Measurements from ENCODE around the gene BCL2L1. TPM values are rescaled to one million over a fixed set of nuclear protein-coding genes. Genes with fewer than 3 reads are reported as not detected.

Gene BCL2L1
- total RNA-seq, 2 experiments from 2014 or later = 87.9 to 89.2 TPM

- no peak overlapping the region for H3K4me3 Mint-ChIP-seq
- DNase-seq = no peak
- CTCF ChIA-PET = interaction anchor here (0.6 to 1.6 kb wide), 3 partner anchors 18 to 69 kb away, joined by 3 to 5 read pairs (median 4); no protein-coding TSS in a partner anchor
- H3K27me3 Mint-ChIP-seq (ENCODE audit: low read depth) = no peaks in the 10 kb centered on the region
- no peak overlapping the region for H3K27ac Mint-ChIP-seq
- intact Hi-C loops (cut with micrococcal nuclease) = no loop called here
- H3K9me3 Mint-ChIP-seq = no peaks in the 10 kb centered on the region
- peaks cover 61% of the 10 kb centered on the region for H3K36me3 Mint-ChIP-seq (ENCODE audit: low read depth)
- H3K4me1 Mint-ChIP-seq (ENCODE audit: low read depth) = peaks cover 89% of the 10 kb centered on the region
Measured at GRCh38 chr20:31682352-31682751, 40.3 kb downstream of the BCL2L1 start.

GRCh38 chr20:31681769-31682168, 40.9 kb downstream of the BCL2L1 start:
- Mint-ChIP-seq H3K9me3 (no peaks in the 10 kb centered on the region), H3K36me3 (ENCODE audit: low read depth) (peaks cover 58% of the 10 kb centered on the region), H3K27me3 (ENCODE audit: low read depth) (no peaks in the 10 kb centered on the region), H3K27ac (no peak overlapping the region), H3K4me1 (ENCODE audit: low read depth) (peaks cover 88% of the 10 kb centered on the region), H3K4me3 (no peak overlapping the region)
- CTCF ChIA-PET = interaction anchor here (1.1 to 1.6 kb wide), 2 partner anchors 17 to 20 kb away, joined by 3 to 5 read pairs; no protein-coding TSS in a partner anchor
- DNase-seq = no peak
- intact Hi-C loops (cut with micrococcal nuclease) = no loop called here

- intact Hi-C loops (cut with micrococcal nuclease) = no loop called here
- CTCF ChIA-PET = interaction anchor here (1.1 to 8.6 kb wide), 3 partner anchors 17 to 40 kb away, joined by 3 to 103 read pairs (median 5); partner anchors contain the start of gene BCL2L1
- Mint-ChIP-seq H3K4me3 (no peak overlapping the region), H3K27me3 (ENCODE audit: low read depth) (no peaks in the 10 kb centered on the region), H3K27ac (peak overlapping the region; percentile 97), H3K9me3 (no peaks in the 10 kb centered on the region), H3K36me3 (ENCODE audit: low read depth) (peaks cover 58% of the 10 kb centered on the region), H3K4me1 (ENCODE audit: low read depth) (peaks cover 88% of the 10 kb centered on the region)
- no peak for DNase-seq
Measured at GRCh38 chr20:31681128-31681727, 41.4 kb downstream of the BCL2L1 start.

- CTCF ChIA-PET = interaction anchor here (1.1 to 8.6 kb wide), 3 partner anchors 14 to 41 kb away, joined by 4 to 103 read pairs (median 16); partner anchors contain the start of gene BCL2L1
- DNase-seq = no peak
- Mint-ChIP-seq H3K4me1 (ENCODE audit: low read depth) (peaks cover 87% of the 10 kb centered on the region), H3K4me3 (no peak overlapping the region), H3K27me3 (ENCODE audit: low read depth) (no peaks in the 10 kb centered on the region), H3K36me3 (ENCODE audit: low read depth) (peaks cover 60% of the 10 kb centered on the region), H3K9me3 (no peaks in the 10 kb centered on the region), H3K27ac (peak overlapping the region; percentile 97)
- intact Hi-C loops (cut with micrococcal nuclease) = loop anchor here (1.0 kb wide), 1 partner anchor 19 kb away; no protein-coding TSS in a partner anchor
Measured at GRCh38 chr20:31680286-31681127, 42.2 kb downstream of the BCL2L1 start.

- peaks cover 66% of the 10 kb centered on the region for H3K36me3 Mint-ChIP-seq (ENCODE audit: low read depth)
- CTCF ChIA-PET = interaction anchor here (1.1 to 8.6 kb wide), 3 partner anchors 15 to 41 kb away, joined by 4 to 103 read pairs (median 16); partner anchors contain the start of gene BCL2L1
- intact Hi-C loops (cut with micrococcal nuclease) = loop anchor here (1.0 to 5.0 kb wide), 2 partner anchors 20 to 107 kb away; no protein-coding TSS in a partner anchor
- H3K9me3 Mint-ChIP-seq = no peaks in the 10 kb centered on the region
- H3K4me3 Mint-ChIP-seq = peak overlapping the region; percentile 8
- H3K27ac Mint-ChIP-seq = peak overlapping the region; percentile 97
- peaks cover 87% of the 10 kb centered on the region for H3K4me1 Mint-ChIP-seq (ENCODE audit: low read depth)
- H3K27me3 Mint-ChIP-seq (ENCODE audit: low read depth) = no peaks in the 10 kb centered on the region
- no peak for DNase-seq
Measured at GRCh38 chr20:31679357-31680285, 43.0 kb downstream of the BCL2L1 start.

DNA sequence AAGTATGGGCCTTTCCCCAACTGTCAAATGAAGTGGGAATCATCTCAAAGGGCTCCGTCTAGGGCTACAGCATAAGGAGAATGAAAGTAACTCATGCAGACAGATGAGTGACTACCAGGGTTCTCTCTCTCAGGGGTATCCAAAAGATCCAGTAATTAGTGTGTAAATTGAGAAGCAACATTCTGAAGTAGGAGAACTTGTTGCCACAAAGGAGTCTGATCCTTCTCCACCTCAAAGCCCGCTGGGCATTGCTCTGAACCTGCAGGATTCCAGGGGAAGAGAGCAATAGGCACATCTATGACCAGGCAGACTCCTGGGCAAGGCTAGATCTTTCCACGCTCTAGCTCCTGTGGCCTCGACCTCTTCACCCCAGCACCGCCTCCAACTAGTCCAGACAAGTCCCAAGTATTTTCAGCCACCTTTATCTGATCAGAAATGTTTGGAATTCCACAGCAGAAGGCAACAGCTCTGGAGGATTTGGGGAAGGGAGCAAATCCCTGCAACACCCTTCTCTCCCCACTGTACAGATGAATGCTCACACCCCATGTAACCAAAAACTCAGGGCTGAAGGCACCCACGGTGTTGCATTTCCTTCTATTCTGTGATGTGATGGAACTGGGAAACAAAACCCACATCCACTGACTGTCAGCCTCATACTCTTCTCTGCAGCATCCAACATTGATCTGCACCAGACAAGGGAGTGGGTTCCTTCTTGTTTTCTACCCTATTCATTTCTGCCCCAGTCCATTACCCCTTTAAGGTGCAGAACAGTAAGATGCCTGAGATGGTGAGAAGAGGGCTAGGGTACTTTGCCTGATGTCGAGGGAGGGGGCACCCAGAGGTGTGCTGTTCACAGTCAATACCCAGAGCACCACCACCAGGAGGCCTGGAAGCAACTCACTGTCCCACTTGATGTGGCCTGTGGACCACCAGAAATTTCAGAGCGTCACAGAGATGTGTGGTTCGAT, 44.0 kb downstream of the BCL2L1 start:
- Mint-ChIP-seq H3K4me1 (ENCODE audit: low read depth) (peaks cover 87% of the 10 kb centered on the region), H3K27ac (peak overlapping the region; percentile 97), H3K4me3 (peak overlapping the region; percentile 8)

GRCh38 chr20:31677553-31678260, 45.0 kb downstream of the BCL2L1 start:
- H3K27ac Mint-ChIP-seq = peak overlapping the region; percentile 97
- peaks cover 64% of the 10 kb centered on the region for H3K36me3 Mint-ChIP-seq (ENCODE audit: low read depth)
- peak overlapping the region; percentile 7 for H3K4me3 Mint-ChIP-seq
- no peaks in the 10 kb centered on the region for H3K27me3 Mint-ChIP-seq (ENCODE audit: low read depth)
- DNase-seq = no peak
- H3K4me1 Mint-ChIP-seq (ENCODE audit: low read depth) = peaks cover 85% of the 10 kb centered on the region
- intact Hi-C loops (cut with micrococcal nuclease) = loop anchor here (5.0 kb wide), 1 partner anchor 105 kb away; no protein-coding TSS in a partner anchor
- CTCF ChIA-PET = interaction anchor here (0.6 to 8.6 kb wide), 5 partner anchors 12 to 171 kb away, joined by 4 to 103 read pairs (median 4); partner anchors contain the start of gene BCL2L1
- H3K9me3 Mint-ChIP-seq = no peaks in the 10 kb centered on the region

More for the DNA sequence above, 44.0 kb downstream of the BCL2L1 start:
- DNase-seq = no peak
- Mint-ChIP-seq H3K36me3 (ENCODE audit: low read depth) (peaks cover 68% of the 10 kb centered on the region), H3K9me3 (no peaks in the 10 kb centered on the region), H3K27me3 (ENCODE audit: low read depth) (no peaks in the 10 kb centered on the region)
- intact Hi-C loops (cut with micrococcal nuclease) = loop anchor here (5.0 kb wide), 1 partner anchor 106 kb away; no protein-coding TSS in a partner anchor
- CTCF ChIA-PET = interaction anchor here (1.2 to 8.6 kb wide), 4 partner anchors 16 to 44 kb away, joined by 4 to 103 read pairs (median 28); partner anchors contain the start of gene BCL2L1

DNA sequence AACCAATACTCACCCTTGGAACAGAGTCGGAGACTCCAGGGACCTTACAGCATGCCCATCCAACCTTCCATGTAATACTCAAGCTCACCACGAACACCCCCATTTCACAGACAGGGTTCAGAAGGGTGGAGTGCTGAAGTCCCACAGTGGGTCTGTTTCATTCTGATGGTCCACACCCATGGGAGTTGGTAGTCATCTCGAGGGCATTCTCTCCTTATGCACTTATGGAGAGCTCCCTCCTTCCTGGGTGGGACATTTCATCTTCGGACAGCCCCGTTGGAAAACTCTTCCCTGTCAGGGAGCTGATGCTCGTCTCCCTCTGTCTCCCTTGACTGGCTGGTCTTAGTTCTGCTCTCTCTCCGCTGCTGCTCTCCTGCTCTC, 46.1 kb downstream of the BCL2L1 start:
- intact Hi-C loops (cut with micrococcal nuclease) = loop anchor here (5.0 kb wide), 1 partner anchor 104 kb away; no protein-coding TSS in a partner anchor
- Mint-ChIP-seq H3K27me3 (ENCODE audit: low read depth) (no peaks in the 10 kb centered on the region), H3K36me3 (ENCODE audit: low read depth) (peaks cover 68% of the 10 kb centered on the region), H3K27ac (peak overlapping the region; percentile 97), H3K4me3 (peak overlapping the region; percentile 84), H3K4me1 (ENCODE audit: low read depth) (peaks cover 86% of the 10 kb centered on the region), H3K9me3 (no peaks in the 10 kb centered on the region)
- DNase-seq = no peak
- CTCF ChIA-PET = interaction anchor here (0.5 to 8.6 kb wide), 9 partner anchors 8 to 53 kb away, joined by 3 to 103 read pairs (median 4); partner anchors contain the start of gene BCL2L1

- Mint-ChIP-seq H3K27ac (peak overlapping the region; percentile 97), H3K9me3 (no peaks in the 10 kb centered on the region), H3K27me3 (ENCODE audit: low read depth) (no peaks in the 10 kb centered on the region), H3K4me3 (peak overlapping the region; percentile 84), H3K36me3 (ENCODE audit: low read depth) (peaks cover 71% of the 10 kb centered on the region), H3K4me1 (ENCODE audit: low read depth) (peaks cover 82% of the 10 kb centered on the region)
- CTCF ChIA-PET = interaction anchor here (0.9 to 8.6 kb wide), 11 partner anchors 9 to 115 kb away, joined by 3 to 103 read pairs (median 6); partner anchors contain the start of gene BCL2L1
- intact Hi-C loops (cut with micrococcal nuclease) = loop anchor here (1.0 to 5.0 kb wide), 6 partner anchors 14 to 104 kb away; partner anchors contain the start of genes BCL2L1 and TPX2
- DNase-seq = peak; percentile 89
Measured at GRCh38 chr20:31675828-31676608, 46.6 kb downstream of the BCL2L1 start.

Data from activated naive CD4-positive, alpha-beta T cell treated with anti-CD3 and anti-CD28 coated beads for 36 hours (primary cell).